Keratinocyte (primary cell): ENCODE measurements around the gene TMEM151B. TPM values are rescaled to one million over a fixed set of nuclear protein-coding genes. Genes with fewer than 3 reads are reported as not detected.

Source experiments
- DNase-seq: peaks from one replicate; pipeline ENCODE4 v3.0.0-alpha.2; 2011; ENCODE audit warnings: low read depth, missing footprints, low spot score
- FAIRE-seq: peaks from 2 replicates; lab custom pipeline; 2011; peaks lifted over from hg19 to GRCh38; lab: Jason Lieb, UNC
- H2AFZ ChIP-seq: 2 replicates; pipeline ENCODE4 v1.6.0; 2012; ENCODE audit warnings: low read length, control low read depth, inconsistent platforms; ENCODE audit not compliant: control insufficient read depth
- H3K27ac ChIP-seq: 2 replicates; pipeline ENCODE4 v1.5.1; 2011; ENCODE audit warnings: low read length; ENCODE audit not compliant: control insufficient read depth, insufficient read depth
- H3K27me3 ChIP-seq: 3 replicates; pipeline ENCODE4 v1.6.0; 2011; ENCODE audit warnings: low read length; ENCODE audit not compliant: control insufficient read depth, insufficient read depth; ENCODE audit errors: extremely low read depth
- H3K36me3 ChIP-seq, 2 experiments: 2 replicates in 1 of 2; 3 replicates in 1 of 2; pipeline ENCODE4 v1.5.1; 2011; ENCODE audit warnings: low read length in 2 of 2, mild to moderate bottlenecking in 1 of 2; ENCODE audit not compliant: control insufficient read depth in 2 of 2, insufficient read depth in 2 of 2; ENCODE audit errors: extremely low read depth in 1 of 2
- H3K4me1 ChIP-seq: 3 replicates; pipeline ENCODE4 v1.5.1; 2011; ENCODE audit warnings: low read length; ENCODE audit not compliant: control insufficient read depth, insufficient read depth; ENCODE audit errors: extremely low read depth
- H3K4me2 ChIP-seq: 3 replicates; pipeline ENCODE4 v1.6.0; 2011; ENCODE audit warnings: low read depth, low read length; ENCODE audit not compliant: control insufficient read depth, insufficient read depth; ENCODE audit errors: extremely low read depth
- H3K4me3 ChIP-seq, 3 experiments: fragments of 200-600 bp in 1 of 3; sonication (generic) in 1 of 3; 2 replicates in 2 of 3; 3 replicates in 1 of 3; pipeline ENCODE4 v1.5.1; 2011 to 2016; ENCODE audit warnings: low read length in 3 of 3, mild to moderate bottlenecking in 3 of 3, control low read depth in 2 of 3, inconsistent platforms in 1 of 3, low read depth in 1 of 3, mixed read lengths in 1 of 3, mixed run types in 1 of 3, moderate library complexity in 1 of 3; ENCODE audit not compliant: control insufficient read depth in 2 of 3, insufficient read depth in 2 of 3; ENCODE audit errors: extremely low read depth in 1 of 3
- H3K79me2 ChIP-seq: 2 replicates; pipeline ENCODE4 v1.6.0; 2012; ENCODE audit warnings: low read length; ENCODE audit not compliant: control insufficient read depth, insufficient read depth
- H3K9ac ChIP-seq: 3 replicates; pipeline ENCODE4 v1.6.0; 2011; ENCODE audit warnings: low read length; ENCODE audit not compliant: control insufficient read depth, insufficient read depth; ENCODE audit errors: extremely low read depth
- H3K9me1 ChIP-seq: 3 replicates; pipeline ENCODE4 v1.6.0; 2011; ENCODE audit warnings: low read length; ENCODE audit not compliant: control insufficient read depth, insufficient read depth; ENCODE audit errors: extremely low read depth
- H3K9me3 ChIP-seq: 2 replicates; pipeline ENCODE4 v1.5.1; 2012; ENCODE audit warnings: low read depth, low read length; ENCODE audit not compliant: control insufficient read depth
- H4K20me1 ChIP-seq: 3 replicates; pipeline ENCODE4 v1.6.0; 2011; ENCODE audit warnings: low read length; ENCODE audit not compliant: control insufficient read depth, insufficient read depth; ENCODE audit errors: extremely low read depth
- CTCF ChIP-seq, 3 experiments: IDR thresholded peaks in 1 of 3; conservative IDR thresholded peaks in 1 of 3; optimal IDR thresholded peaks in 1 of 3; 2 replicates in 2 of 3; 3 replicates in 1 of 3; pipeline versions ENCODE3 to v1.5.1; 2011; ENCODE audit warnings: low read length in 3 of 3, mild to moderate bottlenecking in 3 of 3, moderate library complexity in 2 of 3, control low read depth in 1 of 3, inconsistent platforms in 1 of 3; ENCODE audit not compliant: insufficient read depth in 2 of 3; ENCODE audit errors: extremely low read depth in 1 of 3
- EZH2 ChIP-seq: IDR thresholded peaks from one replicate; pipeline ENCODE4 v1.6.1; 2012; ENCODE audit warnings: inconsistent platforms, mild to moderate bottlenecking, low read length, moderate library complexity
- dilution Hi-C: fragments of 300-500 bp; cut with MboI; formaldehyde crosslinking; loops from one replicate; pipeline ENCODE4 v1.7.0; 2020; ENCODE audit warnings: low sequenced_read_pairs; ENCODE audit not compliant: extremely low pct_ligation_motif_present
- polyA plus RNA-seq, 5 experiments: library from polyadenylated mRNA; depleted of rRNA in 3 of 5; stranded (reverse) in 3 of 5; stranded (forward) in 1 of 5; unstranded in 1 of 5; fragments of >200 nt; gene quantifications; 1 replicate in 1 of 5; 2 replicates in 3 of 5; 3 replicates in 1 of 5; pipeline versions ENCODE4 v1.2.1 to v1.2.3, GENCODE V29; 2011 to 2012; ENCODE audit warnings: missing spikeins in 2 of 5, low read depth in 1 of 5, low replicate concordance in 1 of 5

Gene TMEM151B
- polyA plus RNA-seq, 1 donor (not counting 4 experiments of a cell fraction or from before 2014, with no cell fraction given): not detected

DNA sequence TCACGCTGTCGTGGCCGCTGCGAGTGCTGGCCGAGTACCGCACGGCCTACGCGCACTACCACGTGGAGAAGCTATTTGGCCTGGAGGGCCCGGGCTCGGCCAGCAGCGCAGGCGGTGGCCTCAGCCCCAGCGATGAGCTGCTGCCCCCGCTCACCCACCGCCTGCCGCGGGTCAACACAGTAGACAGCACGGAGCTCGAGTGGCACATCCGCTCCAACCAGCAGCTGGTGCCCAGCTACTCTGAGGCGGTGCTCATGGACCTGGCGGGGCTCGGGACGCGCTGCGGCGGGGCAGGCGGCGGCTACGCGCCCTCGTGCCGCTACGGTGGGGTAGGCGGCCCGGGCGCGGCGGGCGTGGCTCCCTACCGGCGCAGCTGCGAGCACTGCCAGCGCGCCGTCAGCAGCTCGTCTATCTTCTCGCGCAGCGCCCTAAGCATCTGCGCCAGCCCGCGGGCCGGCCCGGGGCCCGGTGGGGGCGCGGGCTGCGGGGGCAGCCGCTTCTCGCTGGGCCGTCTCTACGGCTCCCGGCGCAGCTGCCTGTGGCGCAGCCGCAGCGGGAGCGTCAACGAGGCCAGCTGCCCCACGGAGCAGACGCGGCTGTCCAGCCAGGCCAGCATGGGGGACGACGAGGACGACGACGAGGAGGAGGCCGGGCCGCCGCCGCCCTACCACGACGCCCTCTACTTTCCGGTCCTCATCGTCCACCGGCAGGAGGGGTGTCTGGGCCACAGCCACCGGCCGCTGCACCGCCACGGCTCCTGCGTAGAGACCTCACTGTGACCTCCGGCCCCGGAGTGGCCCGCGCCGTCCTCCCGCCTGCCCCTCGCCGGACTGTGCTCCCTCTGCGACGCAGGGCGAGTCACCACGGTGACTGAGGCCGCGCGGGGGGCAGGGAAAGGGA lies 5.7 kb downstream of the TMEM151B start:
- TF ChIP-seq EZH2 (peak; percentile 60), CTCF (optimal IDR thresholded peaks at IDR 0.05 in 1 of 3, IDR thresholded peaks at IDR 0.05 in 1 of 3, conservative IDR thresholded peaks at IDR 0.05 in 1 of 3; ENCODE audit: extremely low read depth in 1 of 3, insufficient read depth in 2 of 3, low read length in 3 of 3) (no peak)
- Histone ChIP-seq H3K27ac (no peak overlapping the region), H3K9ac (no peak overlapping the region), H3K79me2 (no peaks in the 10 kb centered on the region), H2AFZ (no peak overlapping the region), H3K27me3 (peaks cover 66% of the 10 kb centered on the region), H3K9me1 (no peaks in the 10 kb centered on the region), H3K4me3 (no peak overlapping the region), H3K36me3 (no peaks in the 10 kb centered on the region), H3K9me3 (no peaks in the 10 kb centered on the region), H3K4me2 (peak overlapping the region; percentile 32), H4K20me1 (no peaks in the 10 kb centered on the region), H3K4me1 (no peaks in the 10 kb centered on the region)
- dilution Hi-C loops: no loop called here
- FAIRE-seq (no peak), DNase-seq (no peak)

DNA sequence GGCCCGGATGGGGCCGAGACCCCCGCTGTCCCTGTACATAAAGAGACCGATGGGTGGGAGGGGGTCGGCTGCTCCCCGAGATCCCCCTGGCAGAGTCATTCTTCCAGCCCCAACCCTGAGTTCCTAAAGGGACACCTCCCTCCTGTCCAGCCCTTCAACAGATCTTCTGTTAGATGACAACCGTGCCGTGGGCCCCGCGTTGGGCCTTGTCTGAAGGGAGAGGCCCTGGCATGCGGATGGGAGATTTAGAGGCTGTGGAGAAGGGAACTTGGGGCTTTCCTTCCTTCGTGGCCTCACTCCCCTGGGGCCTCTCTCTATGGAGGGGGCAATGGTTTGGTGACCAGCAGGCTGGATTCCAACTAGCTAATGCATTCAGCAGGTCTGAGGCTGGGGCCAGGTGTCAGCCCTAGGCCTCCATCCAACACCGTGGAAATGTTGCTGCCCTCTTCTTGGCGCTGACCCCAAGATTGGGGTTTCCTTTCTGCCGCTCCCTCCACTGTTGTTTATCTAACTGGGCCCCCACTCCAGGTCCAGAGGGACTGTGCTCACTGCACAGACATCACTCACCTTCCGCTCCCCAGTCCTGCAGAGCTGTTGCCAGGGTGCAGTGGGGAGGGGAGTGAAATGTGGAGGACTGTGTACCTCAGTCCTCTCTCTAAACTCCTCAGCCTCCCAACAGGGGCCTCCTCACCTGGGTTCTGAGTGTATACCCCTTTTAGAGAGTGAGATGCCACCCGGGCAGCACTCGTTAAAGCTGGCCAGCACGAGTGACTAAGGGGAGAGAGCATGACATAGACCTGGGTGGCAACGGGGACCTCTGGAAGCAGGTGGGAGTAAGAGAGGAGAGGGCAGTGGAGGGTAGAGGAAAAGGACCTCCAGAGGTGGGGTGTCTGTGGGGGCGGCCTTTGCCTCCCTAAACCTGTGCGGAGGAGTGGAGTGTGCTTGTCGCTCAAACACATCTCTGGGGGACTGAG lies 6.7 kb downstream of the TMEM151B start:
- Histone ChIP-seq H3K27me3 (peaks cover 56% of the 10 kb centered on the region), H3K4me3 (no peak overlapping the region), H3K9ac (no peak overlapping the region), H3K79me2 (no peaks in the 10 kb centered on the region), H3K9me1 (no peaks in the 10 kb centered on the region), H2AFZ (no peak overlapping the region), H3K4me2 (no peak overlapping the region), H3K9me3 (no peaks in the 10 kb centered on the region), H3K4me1 (no peaks in the 10 kb centered on the region), H3K36me3 (no peaks in the 10 kb centered on the region), H4K20me1 (no peaks in the 10 kb centered on the region), H3K27ac (no peak overlapping the region)
- DNase-seq (no peak), FAIRE-seq (no peak)
- dilution Hi-C loops: no loop called here
- no peak for TF ChIP-seq EZH2
- no peak for TF ChIP-seq CTCF (optimal IDR thresholded peaks at IDR 0.05 in 1 of 3, IDR thresholded peaks at IDR 0.05 in 1 of 3, conservative IDR thresholded peaks at IDR 0.05 in 1 of 3; ENCODE audit: extremely low read depth in 1 of 3, insufficient read depth in 2 of 3, low read length in 3 of 3)
